GM23338 (cell line): ENCODE data around the gene NHLRC3. TPM values are rescaled to one million over a fixed set of nuclear protein-coding genes. Genes with fewer than 3 reads are reported as not detected.
A peak's percentile ranks its signal among the peaks of the same experiment; 100 is the strongest.

Experiments used
- ATAC-seq: fragments of 200-7000 bp; cut with Tn5 transposase; 3 replicates; pipeline ENCODE4 v1.9.1; 2020
- DNase-seq: peaks from one replicate; pipeline ENCODE4 v3.0.0-alpha.2; 2015; ENCODE audit warnings: low spot score
- H2AFZ ChIP-seq: fragments of 200-600 bp; sonication (generic); 2 replicates; pipeline ENCODE4 v1.8.0; 2016; ENCODE audit warnings: antibody characterized with exemption, mild to moderate bottlenecking, moderate library complexity
- H3F3A ChIP-seq: fragments of 200-600 bp; sonication (generic); replicated peaks from 2 replicates; pipeline ENCODE4 v1.8.0; 2017; ENCODE audit warnings: antibody characterized with exemption, mixed run types, low read depth
- H3K27ac ChIP-seq: fragments of 200-600 bp; sonication (generic); 2 replicates; pipeline ENCODE4 v1.6.1; 2016; ENCODE audit warnings: low read depth
- H3K27me3 ChIP-seq: fragments of 200-600 bp; sonication (generic); 2 replicates; pipeline ENCODE4 v1.8.0; 2016; ENCODE audit warnings: mild to moderate bottlenecking, mixed run types, moderate library complexity; ENCODE audit not compliant: insufficient read depth
- H3K36me3 ChIP-seq: fragments of 200-600 bp; sonication (generic); 2 replicates; pipeline ENCODE4 v1.8.0; 2016; ENCODE audit warnings: mild to moderate bottlenecking; ENCODE audit not compliant: insufficient read depth
- H3K4me1 ChIP-seq: fragments of 200-600 bp; sonication (generic); 2 replicates; pipeline ENCODE4 v1.8.0; 2016; ENCODE audit warnings: mild to moderate bottlenecking, moderate library complexity; ENCODE audit not compliant: insufficient read depth
- H3K4me2 ChIP-seq: fragments of 200-600 bp; sonication (generic); 2 replicates; pipeline ENCODE4 v1.7.1; 2017; ENCODE audit warnings: mixed run types
- H3K4me3 ChIP-seq: fragments of 200-600 bp; sonication (generic); 2 replicates; pipeline ENCODE4 v1.6.1; 2016; ENCODE audit warnings: mixed run types
- H3K79me2 ChIP-seq: fragments of 200-600 bp; sonication (generic); replicated peaks from 2 replicates; pipeline ENCODE4 v1.8.0; 2017; ENCODE audit warnings: mild to moderate bottlenecking; ENCODE audit not compliant: insufficient read depth
- H3K9me2 ChIP-seq: fragments of 200-600 bp; sonication (generic); 2 replicates; pipeline ENCODE4 v1.8.0; 2017; ENCODE audit not compliant: insufficient read depth
- H4K20me1 ChIP-seq: fragments of 200-600 bp; sonication (generic); replicated peaks from 2 replicates; pipeline ENCODE4 v1.8.0; 2017; ENCODE audit warnings: mild to moderate bottlenecking; ENCODE audit not compliant: insufficient read depth
- H3K27ac Mint-ChIP-seq: 2 replicates; pipeline ENCODE4 v1.8.0; 2020; ENCODE audit warnings: inconsistent platforms, mild to moderate bottlenecking, moderate library complexity, mixed read lengths
- H3K27me3 Mint-ChIP-seq: 3 replicates; pipeline ENCODE4 v1.8.0; 2022; ENCODE audit warnings: low read depth, mild to moderate bottlenecking, moderate library complexity, mixed read lengths, inconsistent platforms; ENCODE audit not compliant: insufficient read depth, poor library complexity
- H3K36me3 Mint-ChIP-seq: 3 replicates; pipeline ENCODE4 v1.8.0; 2021; ENCODE audit warnings: low read depth, mild to moderate bottlenecking, inconsistent platforms, moderate library complexity, mixed read lengths
- H3K4me1 Mint-ChIP-seq: 3 replicates; pipeline ENCODE4 v1.8.0; 2020; ENCODE audit warnings: mild to moderate bottlenecking, inconsistent platforms, mixed read lengths
- H3K4me3 Mint-ChIP-seq: 3 replicates; pipeline ENCODE4 v1.8.0; 2021; ENCODE audit warnings: moderate library complexity, mild to moderate bottlenecking, inconsistent platforms, mixed read lengths
- H3K9me3 Mint-ChIP-seq: 3 replicates; pipeline ENCODE4 v1.8.0; 2020; ENCODE audit warnings: moderate library complexity, mild to moderate bottlenecking, inconsistent platforms, mixed read lengths
- CREB1 ChIP-seq: fragments of 250-450 bp; sonication (Bioruptor Pico); IDR thresholded peaks from 2 replicates; pipeline ENCODE4 v1.5.0; 2020; ENCODE audit warnings: low read depth, mild to moderate bottlenecking, moderate library complexity
- EZH2 ChIP-seq: fragments of 200-600 bp; sonication (generic); IDR thresholded peaks from one replicate; pipeline ENCODE4 v1.8.0; 2017; ENCODE audit warnings: antibody characterized with exemption, mild to moderate bottlenecking, low read depth; ENCODE audit not compliant: unreplicated experiment
- JUNB ChIP-seq: IDR thresholded peaks from one replicate; pipeline ENCODE4 v1.6.1; 2016; ENCODE audit warnings: antibody characterized with exemption; ENCODE audit not compliant: unreplicated experiment
- ZNF114 ChIP-seq: fragments of 250-450 bp; sonication (Bioruptor Pico); IDR thresholded peaks from 2 replicates; pipeline ENCODE4 v1.5.0; 2020; ENCODE audit warnings: mild to moderate bottlenecking, moderate library complexity
- polyA plus RNA-seq: library from polyadenylated mRNA; unstranded; fragments of >200 nt; fragmentation: Nextera tagmentation; extraction: Ambion mirVana; gene quantifications from 2 replicates; pipeline ENCODE4 v1.2.1, GENCODE V29; 2016
- total RNA-seq: library from RNA; depleted of rRNA; stranded (reverse); fragments of >200 nt; shearing (Covaris generic); gene quantifications from 2 replicates; pipeline ENCODE4 v1.2.3, GENCODE V29; 2014
- TF ChIP-seq, protein P1 (sequence below), 2 experiments: fragments of 200-600 bp in 1 of 2; sonication (generic) in 1 of 2; conservative IDR thresholded peaks; 2 replicates each; pipeline versions ENCODE4 v1.5.1 to v1.6.1; 2016 to 2017; ENCODE audit warnings: antibody characterized with exemption in 2 of 2, low read depth in 2 of 2, mild to moderate bottlenecking in 2 of 2, moderate library complexity in 1 of 2
- TF ChIP-seq, protein P2 (sequence below): fragments of 250-450 bp; sonication (Bioruptor Pico); IDR thresholded peaks from 2 replicates; pipeline ENCODE4 v1.5.0; 2020; ENCODE audit warnings: mild to moderate bottlenecking, moderate library complexity
- TF ChIP-seq, protein P3 (sequence below): IDR thresholded peaks from one replicate; pipeline ENCODE4 v1.6.1; 2018; ENCODE audit warnings: antibody characterized with exemption; ENCODE audit not compliant: unreplicated experiment

The NHLRC3 gene
- total and polyA plus RNA-seq, 2 experiments from 2014 or later = 11.8 to 15.6 TPM

DNA sequence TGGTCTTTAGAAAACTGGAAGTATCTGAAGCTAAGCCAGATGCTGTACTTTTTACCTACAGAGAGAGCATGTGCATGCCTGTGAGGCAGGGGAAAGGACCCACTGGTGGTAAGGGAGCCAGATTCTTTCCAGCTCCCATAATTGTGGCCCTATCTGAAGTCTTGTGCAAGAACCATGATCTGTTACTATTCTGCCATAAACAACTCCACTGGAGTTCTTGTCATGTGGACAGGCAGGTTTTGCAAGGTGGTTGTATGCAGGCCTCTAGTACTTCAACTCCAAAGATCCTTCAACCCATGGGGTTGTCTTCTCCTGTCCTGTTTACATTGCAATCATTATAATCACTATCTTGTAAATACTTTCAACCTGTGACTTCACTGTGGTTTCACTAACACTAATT is 14.5 kb upstream of the NHLRC3 start:
- Histone ChIP-seq H3K4me1 (peaks cover 47% of the 10 kb centered on the region), H4K20me1 (no peaks in the 10 kb centered on the region), H3F3A (no peaks in the 10 kb centered on the region), H3K27me3 (no peaks in the 10 kb centered on the region), H3K27ac (peak overlapping the region; percentile 94), H3K79me2 (peaks cover 31% of the 10 kb centered on the region), H3K9me2 (no peaks in the 10 kb centered on the region), H3K4me3 (peak overlapping the region; percentile 15), H2AFZ (no peak overlapping the region), H3K36me3 (peaks cover 43% of the 10 kb centered on the region), H3K4me2 (peak overlapping the region; percentile 45)
- TF ChIP-seq, protein P1, sequence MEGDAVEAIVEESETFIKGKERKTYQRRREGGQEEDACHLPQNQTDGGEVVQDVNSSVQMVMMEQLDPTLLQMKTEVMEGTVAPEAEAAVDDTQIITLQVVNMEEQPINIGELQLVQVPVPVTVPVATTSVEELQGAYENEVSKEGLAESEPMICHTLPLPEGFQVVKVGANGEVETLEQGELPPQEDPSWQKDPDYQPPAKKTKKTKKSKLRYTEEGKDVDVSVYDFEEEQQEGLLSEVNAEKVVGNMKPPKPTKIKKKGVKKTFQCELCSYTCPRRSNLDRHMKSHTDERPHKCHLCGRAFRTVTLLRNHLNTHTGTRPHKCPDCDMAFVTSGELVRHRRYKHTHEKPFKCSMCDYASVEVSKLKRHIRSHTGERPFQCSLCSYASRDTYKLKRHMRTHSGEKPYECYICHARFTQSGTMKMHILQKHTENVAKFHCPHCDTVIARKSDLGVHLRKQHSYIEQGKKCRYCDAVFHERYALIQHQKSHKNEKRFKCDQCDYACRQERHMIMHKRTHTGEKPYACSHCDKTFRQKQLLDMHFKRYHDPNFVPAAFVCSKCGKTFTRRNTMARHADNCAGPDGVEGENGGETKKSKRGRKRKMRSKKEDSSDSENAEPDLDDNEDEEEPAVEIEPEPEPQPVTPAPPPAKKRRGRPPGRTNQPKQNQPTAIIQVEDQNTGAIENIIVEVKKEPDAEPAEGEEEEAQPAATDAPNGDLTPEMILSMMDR (conservative IDR thresholded peaks at IDR 0.05; ENCODE audit: low read depth in 2 of 2) = no peak
- no peak for TF ChIP-seq ZNF114 (CRISPR knock-in tag)
- TF ChIP-seq CREB1 (CRISPR knock-in tag) = no peak
- TF ChIP-seq, protein P2, sequence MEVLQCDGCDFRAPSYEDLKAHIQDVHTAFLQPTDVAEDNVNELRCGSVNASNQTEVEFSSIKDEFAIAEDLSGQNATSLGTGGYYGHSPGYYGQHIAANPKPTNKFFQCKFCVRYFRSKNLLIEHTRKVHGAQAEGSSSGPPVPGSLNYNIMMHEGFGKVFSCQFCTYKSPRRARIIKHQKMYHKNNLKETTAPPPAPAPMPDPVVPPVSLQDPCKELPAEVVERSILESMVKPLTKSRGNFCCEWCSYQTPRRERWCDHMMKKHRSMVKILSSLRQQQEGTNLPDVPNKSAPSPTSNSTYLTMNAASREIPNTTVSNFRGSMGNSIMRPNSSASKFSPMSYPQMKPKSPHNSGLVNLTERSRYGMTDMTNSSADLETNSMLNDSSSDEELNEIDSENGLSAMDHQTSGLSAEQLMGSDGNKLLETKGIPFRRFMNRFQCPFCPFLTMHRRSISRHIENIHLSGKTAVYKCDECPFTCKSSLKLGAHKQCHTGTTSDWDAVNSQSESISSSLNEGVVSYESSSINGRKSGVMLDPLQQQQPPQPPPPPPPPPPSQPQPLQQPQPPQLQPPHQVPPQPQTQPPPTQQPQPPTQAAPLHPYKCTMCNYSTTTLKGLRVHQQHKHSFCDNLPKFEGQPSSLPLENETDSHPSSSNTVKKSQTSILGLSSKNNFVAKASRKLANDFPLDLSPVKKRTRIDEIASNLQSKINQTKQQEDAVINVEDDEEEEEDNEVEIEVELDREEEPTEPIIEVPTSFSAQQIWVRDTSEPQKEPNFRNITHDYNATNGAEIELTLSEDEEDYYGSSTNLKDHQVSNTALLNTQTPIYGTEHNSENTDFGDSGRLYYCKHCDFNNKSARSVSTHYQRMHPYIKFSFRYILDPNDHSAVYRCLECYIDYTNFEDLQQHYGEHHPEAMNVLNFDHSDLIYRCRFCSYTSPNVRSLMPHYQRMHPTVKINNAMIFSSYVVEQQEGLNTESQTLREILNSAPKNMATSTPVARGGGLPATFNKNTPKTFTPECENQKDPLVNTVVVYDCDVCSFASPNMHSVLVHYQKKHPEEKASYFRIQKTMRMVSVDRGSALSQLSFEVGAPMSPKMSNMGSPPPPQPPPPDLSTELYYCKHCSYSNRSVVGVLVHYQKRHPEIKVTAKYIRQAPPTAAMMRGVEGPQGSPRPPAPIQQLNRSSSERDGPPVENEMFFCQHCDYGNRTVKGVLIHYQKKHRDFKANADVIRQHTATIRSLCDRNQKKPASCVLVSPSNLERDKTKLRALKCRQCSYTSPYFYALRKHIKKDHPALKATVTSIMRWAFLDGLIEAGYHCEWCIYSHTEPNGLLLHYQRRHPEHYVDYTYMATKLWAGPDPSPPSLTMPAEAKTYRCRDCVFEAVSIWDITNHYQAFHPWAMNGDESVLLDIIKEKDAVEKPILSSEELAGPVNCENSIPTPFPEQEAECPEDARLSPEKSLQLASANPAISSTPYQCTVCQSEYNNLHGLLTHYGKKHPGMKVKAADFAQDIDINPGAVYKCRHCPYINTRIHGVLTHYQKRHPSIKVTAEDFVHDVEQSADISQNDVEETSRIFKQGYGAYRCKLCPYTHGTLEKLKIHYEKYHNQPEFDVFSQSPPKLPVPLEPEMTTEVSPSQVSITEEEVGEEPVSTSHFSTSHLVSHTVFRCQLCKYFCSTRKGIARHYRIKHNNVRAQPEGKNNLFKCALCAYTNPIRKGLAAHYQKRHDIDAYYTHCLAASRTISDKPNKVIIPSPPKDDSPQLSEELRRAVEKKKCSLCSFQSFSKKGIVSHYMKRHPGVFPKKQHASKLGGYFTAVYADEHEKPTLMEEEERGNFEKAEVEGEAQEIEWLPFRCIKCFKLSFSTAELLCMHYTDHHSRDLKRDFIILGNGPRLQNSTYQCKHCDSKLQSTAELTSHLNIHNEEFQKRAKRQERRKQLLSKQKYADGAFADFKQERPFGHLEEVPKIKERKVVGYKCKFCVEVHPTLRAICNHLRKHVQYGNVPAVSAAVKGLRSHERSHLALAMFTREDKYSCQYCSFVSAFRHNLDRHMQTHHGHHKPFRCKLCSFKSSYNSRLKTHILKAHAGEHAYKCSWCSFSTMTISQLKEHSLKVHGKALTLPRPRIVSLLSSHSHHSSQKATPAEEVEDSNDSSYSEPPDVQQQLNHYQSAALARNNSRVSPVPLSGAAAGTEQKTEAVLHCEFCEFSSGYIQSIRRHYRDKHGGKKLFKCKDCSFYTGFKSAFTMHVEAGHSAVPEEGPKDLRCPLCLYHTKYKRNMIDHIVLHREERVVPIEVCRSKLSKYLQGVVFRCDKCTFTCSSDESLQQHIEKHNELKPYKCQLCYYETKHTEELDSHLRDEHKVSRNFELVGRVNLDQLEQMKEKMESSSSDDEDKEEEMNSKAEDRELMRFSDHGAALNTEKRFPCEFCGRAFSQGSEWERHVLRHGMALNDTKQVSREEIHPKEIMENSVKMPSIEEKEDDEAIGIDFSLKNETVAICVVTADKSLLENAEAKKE (CRISPR knock-in tag) = 0 out of 2 replicates have a peak, but pooled peaks have one; percentile 7
- TF ChIP-seq JUNB = no peak
- TF ChIP-seq, protein P3, sequence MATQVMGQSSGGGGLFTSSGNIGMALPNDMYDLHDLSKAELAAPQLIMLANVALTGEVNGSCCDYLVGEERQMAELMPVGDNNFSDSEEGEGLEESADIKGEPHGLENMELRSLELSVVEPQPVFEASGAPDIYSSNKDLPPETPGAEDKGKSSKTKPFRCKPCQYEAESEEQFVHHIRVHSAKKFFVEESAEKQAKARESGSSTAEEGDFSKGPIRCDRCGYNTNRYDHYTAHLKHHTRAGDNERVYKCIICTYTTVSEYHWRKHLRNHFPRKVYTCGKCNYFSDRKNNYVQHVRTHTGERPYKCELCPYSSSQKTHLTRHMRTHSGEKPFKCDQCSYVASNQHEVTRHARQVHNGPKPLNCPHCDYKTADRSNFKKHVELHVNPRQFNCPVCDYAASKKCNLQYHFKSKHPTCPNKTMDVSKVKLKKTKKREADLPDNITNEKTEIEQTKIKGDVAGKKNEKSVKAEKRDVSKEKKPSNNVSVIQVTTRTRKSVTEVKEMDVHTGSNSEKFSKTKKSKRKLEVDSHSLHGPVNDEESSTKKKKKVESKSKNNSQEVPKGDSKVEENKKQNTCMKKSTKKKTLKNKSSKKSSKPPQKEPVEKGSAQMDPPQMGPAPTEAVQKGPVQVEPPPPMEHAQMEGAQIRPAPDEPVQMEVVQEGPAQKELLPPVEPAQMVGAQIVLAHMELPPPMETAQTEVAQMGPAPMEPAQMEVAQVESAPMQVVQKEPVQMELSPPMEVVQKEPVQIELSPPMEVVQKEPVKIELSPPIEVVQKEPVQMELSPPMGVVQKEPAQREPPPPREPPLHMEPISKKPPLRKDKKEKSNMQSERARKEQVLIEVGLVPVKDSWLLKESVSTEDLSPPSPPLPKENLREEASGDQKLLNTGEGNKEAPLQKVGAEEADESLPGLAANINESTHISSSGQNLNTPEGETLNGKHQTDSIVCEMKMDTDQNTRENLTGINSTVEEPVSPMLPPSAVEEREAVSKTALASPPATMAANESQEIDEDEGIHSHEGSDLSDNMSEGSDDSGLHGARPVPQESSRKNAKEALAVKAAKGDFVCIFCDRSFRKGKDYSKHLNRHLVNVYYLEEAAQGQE = no peak
- TF ChIP-seq EZH2 = no peak
- no peak for DNase-seq
- H3K36me3 Mint-ChIP-seq = peaks cover 83% of the 10 kb centered on the region
- peak overlapping the region; percentile 95 for H3K27ac Mint-ChIP-seq
- peak overlapping the region; percentile 47 for H3K4me3 Mint-ChIP-seq
- peak; percentile 29 for ATAC-seq
- no peaks in the 10 kb centered on the region for H3K27me3 Mint-ChIP-seq
- H3K9me3 Mint-ChIP-seq = no peaks in the 10 kb centered on the region
- H3K4me1 Mint-ChIP-seq = peaks cover 63% of the 10 kb centered on the region
